HCT116 (cell line): Measurements from ENCODE around the gene PHF21A. TPM values are rescaled to one million over a fixed set of nuclear protein-coding genes. Genes with fewer than 3 reads are reported as not detected.

Experiments used
- ATAC-seq: fragments of 200-7000 bp; cut with Tn5 transposase; 2 replicates; pipeline ENCODE4 v1.9.1; 2020; ENCODE audit warnings: mild to moderate bottlenecking, moderate library complexity
- BruUV-seq: library from RNA; stranded (reverse); fragments of 400-500 nt; replicated peaks from 2 replicates; lab custom pipeline; 2021; lab: Mats Ljungman, UMichigan
- CTCF ChIA-PET: fragments of 300-600 bp; sonication (Branson Sonifier 250); formaldehyde crosslinking; loops from one replicate; lab custom pipeline; 2021; ENCODE audit warnings: antibody characterized with exemption; lab: Charles Lee
- POLR2A ChIA-PET: fragments of 300-600, 350-600 bp; sonication (Branson Sonifier 250); formaldehyde crosslinking; loops from one replicate; lab custom pipeline; 2021; ENCODE audit warnings: antibody characterized with exemption; lab: Charles Lee
- RAD21 ChIA-PET, 2 experiments: fragments of 300-600 bp; sonication (Branson Sonifier 250); formaldehyde crosslinking; loops; one replicate each; lab custom pipeline; 2023; ENCODE audit warnings: low total read pairs in 2 of 2; ENCODE audit not compliant: uncharacterized antibody in 2 of 2, unreplicated experiment in 2 of 2, low non-redundant PET in 1 of 2; lab: Charles Lee
- DNase-seq: peaks from one replicate; pipeline ENCODE4 v3.0.0-alpha.2; 2010; ENCODE audit warnings: low read depth, low spot score
- H2AFZ ChIP-seq: fragments of 200-600 bp; shearing (Covaris generic), sonication (generic); 2 replicates; pipeline ENCODE4 v1.6.1; 2017; ENCODE audit warnings: low read depth, mixed run types, mixed read lengths, antibody characterized with exemption, low read length; ENCODE audit not compliant: poor library complexity, severe bottlenecking
- H3K27ac ChIP-seq: 2 replicates; pipeline ENCODE4 v1.5.1; 2012; ENCODE audit warnings: low read depth, low read length
- H3K27me3 ChIP-seq: fragments of 200-600 bp; sonication (generic); 2 replicates; pipeline ENCODE4 v1.6.1; 2016; ENCODE audit warnings: mixed run types, low read length, mixed read lengths; ENCODE audit not compliant: insufficient read depth
- H3K36me3 ChIP-seq, 2 experiments: fragments of 200-500 bp in 1 of 2; fragments of 200-600 bp in 1 of 2; sonication (Bioruptor generic) in 1 of 2; sonication (generic) in 1 of 2; 2 replicates each; pipeline versions ENCODE4 v1.5.1 to v1.6.1; 2014 to 2016; ENCODE audit warnings: low read length in 2 of 2, inconsistent platforms in 1 of 2, mixed read lengths in 1 of 2, mixed run types in 1 of 2; ENCODE audit not compliant: insufficient read depth in 2 of 2, control insufficient read depth in 1 of 2
- H3K4me1 ChIP-seq, 2 experiments: fragments of 200-600 bp in 1 of 2; sonication (generic) in 1 of 2; 2 replicates each; pipeline versions ENCODE4 v1.5.1 to v1.6.1; 2012 to 2017; ENCODE audit warnings: low read length in 2 of 2, inconsistent platforms in 1 of 2, mild to moderate bottlenecking in 1 of 2, mixed read lengths in 1 of 2, mixed run types in 1 of 2, moderate library complexity in 1 of 2; ENCODE audit not compliant: insufficient read depth in 2 of 2, control insufficient read depth in 1 of 2
- H3K4me2 ChIP-seq: fragments of 200-600 bp; sonication (generic); 2 replicates; pipeline ENCODE4 v1.6.1; 2017; ENCODE audit warnings: mixed run types, low read length, mixed read lengths
- H3K4me3 ChIP-seq, 2 experiments: fragments of 200-600 bp in 1 of 2; sonication (generic) in 1 of 2; replicated peaks in 1 of 2; 2 replicates each; pipeline ENCODE4 v1.5.1; 2011 to 2016; ENCODE audit warnings: low read length in 2 of 2, control low read depth in 1 of 2, low read depth in 1 of 2, mild to moderate bottlenecking in 1 of 2, mixed read lengths in 1 of 2, mixed run types in 1 of 2
- H3K79me2 ChIP-seq: fragments of 200-600 bp; sonication (generic); 2 replicates; pipeline ENCODE4 v1.6.1; 2017; ENCODE audit warnings: mild to moderate bottlenecking, mixed run types, low read length, moderate library complexity, mixed read lengths; ENCODE audit not compliant: insufficient read depth
- H3K9ac ChIP-seq: fragments of 200-600 bp; sonication (generic); 2 replicates; pipeline ENCODE4 v1.6.1; 2016; ENCODE audit warnings: low read length, mixed read lengths
- H3K9me2 ChIP-seq: fragments of 200-600 bp; sonication (generic), shearing (Covaris generic); 2 replicates; pipeline ENCODE4 v1.6.1; 2017; ENCODE audit warnings: mixed run types, mild to moderate bottlenecking, moderate library complexity; ENCODE audit not compliant: insufficient read depth
- H3K9me3 ChIP-seq, 2 experiments: fragments of 200-500 bp in 1 of 2; fragments of 200-600 bp in 1 of 2; sonication (Bioruptor generic) in 1 of 2; sonication (generic) in 1 of 2; 2 replicates each; pipeline ENCODE4 v1.6.1; 2014 to 2017; ENCODE audit warnings: low read length in 2 of 2, mixed read lengths in 2 of 2, inconsistent platforms in 1 of 2, low read depth in 1 of 2, mild to moderate bottlenecking in 1 of 2, mixed run types in 1 of 2, moderate library complexity in 1 of 2; ENCODE audit not compliant: control insufficient read depth in 1 of 2, insufficient read depth in 1 of 2
- H4K20me1 ChIP-seq: fragments of 200-600 bp; sonication (generic), shearing (Covaris generic); 2 replicates; pipeline ENCODE4 v1.6.1; 2017; ENCODE audit warnings: mixed run types, mild to moderate bottlenecking, moderate library complexity; ENCODE audit not compliant: insufficient read depth
- CTCF ChIP-seq, 3 experiments: fragments of 200-600 bp in 1 of 3; sonication (generic) in 1 of 3; IDR thresholded peaks in 2 of 3; conservative IDR thresholded peaks in 1 of 3; 2 replicates each; pipeline ENCODE4 v1.5.1; 2012 to 2017; ENCODE audit warnings: low read depth in 2 of 3, low read length in 2 of 3, antibody characterized with exemption in 1 of 3, borderline replicate concordance in 1 of 3, control low read depth in 1 of 3, mild to moderate bottlenecking in 1 of 3, mixed read lengths in 1 of 3, mixed run types in 1 of 3, moderate library complexity in 1 of 3; ENCODE audit not compliant: insufficient read depth in 1 of 3
- EGR1 ChIP-seq: IDR thresholded peaks from 2 replicates; pipeline ENCODE4 v1.6.1; 2012; ENCODE audit warnings: low read depth
- FOSL1 ChIP-seq: IDR thresholded peaks from 2 replicates; pipeline ENCODE4 v1.6.1; 2012; ENCODE audit warnings: low read depth
- JUND ChIP-seq: IDR thresholded peaks from 2 replicates; pipeline ENCODE4 v1.6.1; 2012
- POLR2A ChIP-seq: IDR thresholded peaks from 2 replicates; pipeline ENCODE4 v1.7.0; 2011; ENCODE audit warnings: borderline replicate concordance; ENCODE audit not compliant: insufficient read depth, insufficient read length; ENCODE audit errors: extremely low read depth
- POLR2AphosphoS5 ChIP-seq: IDR thresholded peaks from 2 replicates; pipeline ENCODE4 v1.6.1; 2011; ENCODE audit warnings: mild to moderate bottlenecking, low read depth, low read length, moderate library complexity
- intact Hi-C: fragments of 100-400 bp; cut with micrococcal nuclease; formaldehyde crosslinking; loops from 2 replicates; pipeline ENCODE4 v1.10.0; 2022
- total RNA-seq: library from RNA; stranded (reverse); gene quantifications from one replicate; pipeline ENCODE4 v1.2.1, GENCODE V29; 2021; ENCODE audit not compliant: unreplicated experiment
- TF ChIP-seq, protein P1 (sequence below): IDR thresholded peaks from 2 replicates; pipeline ENCODE4 v1.6.1; 2012

Gene PHF21A
- total RNA-seq, 1 experiment from 2014 or later: 27.0 TPM

GRCh38 chr11:45994371-45995341, 126.6 kb downstream of the PHF21A start:
- ChIA-PET POLR2A (interaction anchor here (1.4 kb wide), 1 partner anchor 11 kb away, joined by 3 read pairs; no protein-coding TSS in a partner anchor), RAD21 (no interaction called here), CTCF (interaction anchor here (0.6 to 2.7 kb wide), 7 partner anchors 8 to 123 kb away, joined by 3 to 12 read pairs (median 3); no protein-coding TSS in a partner anchor)
- H3K27ac ChIP-seq: no peak overlapping the region
- no peak for ATAC-seq
- H3K9me2 ChIP-seq: no peaks in the 10 kb centered on the region
- H3K4me3 ChIP-seq: no peak overlapping the region
- BruUV-seq: no TSS peak
- intact Hi-C loops: no loop called here
- H3K36me3 ChIP-seq: no peaks in the 10 kb centered on the region
- TF ChIP-seq JUND (no peak), CTCF (IDR thresholded peaks at IDR 0.05 in 2 of 3, conservative IDR thresholded peaks at IDR 0.05 in 1 of 3; ENCODE audit: borderline replicate concordance in 1 of 3, insufficient read depth in 1 of 3, low read depth in 2 of 3, low read length in 2 of 3) (no peak), FOSL1 (no peak), EGR1 (no peak), POLR2A (no peak), POLR2AphosphoS5 (no peak)
- TF ChIP-seq, protein P1, sequence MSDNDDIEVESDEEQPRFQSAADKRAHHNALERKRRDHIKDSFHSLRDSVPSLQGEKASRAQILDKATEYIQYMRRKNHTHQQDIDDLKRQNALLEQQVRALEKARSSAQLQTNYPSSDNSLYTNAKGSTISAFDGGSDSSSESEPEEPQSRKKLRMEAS: no peak
- TF ChIP-seq, all 23 proteins: peak for 0
- Histone ChIP-seq H4K20me1 (no peaks in the 10 kb centered on the region), H3K4me2 (no peak overlapping the region), H3K79me2 (no peaks in the 10 kb centered on the region), H2AFZ (no peak overlapping the region), H3K9ac (no peak overlapping the region), H3K9me3 (no peaks in the 10 kb centered on the region), H3K4me1 (no peaks in the 10 kb centered on the region), H3K27me3 (no peaks in the 10 kb centered on the region)
- DNase-seq: no peak
